GM21825 (cell line): ENCODE results near the gene SPIRE1.
"Not testable (repeated sequence)": the region's sequence is repeated elsewhere in the genome, so short reads cannot be mapped to it uniquely, and the experiment has no call there.

Source experiments
- ATAC-seq: cut with Tn5 transposase; IDR thresholded peaks from one replicate; pipeline ENCODE4 v1.9.1; 2021; ENCODE audit warnings: mild to moderate bottlenecking, moderate library complexity; ENCODE audit not compliant: unreplicated experiment

SPIRE1 gene

GRCh38 chr18:12556946-12557806, 100.7 kb downstream of the SPIRE1 start:
- ATAC-seq: no peak

- ATAC-seq: no peak
These were observed 103.0 kb downstream of the SPIRE1 start for GRCh38 chr18:12554796-12555388.

GRCh38 chr18:12552879-12553242, 105.0 kb downstream of the SPIRE1 start:
- no peak for ATAC-seq

GRCh38 chr18:12551943-12552878, 105.7 kb downstream of the SPIRE1 start:
- ATAC-seq: not testable (repeated sequence)

- not testable (repeated sequence) for ATAC-seq
These were observed 106.4 kb downstream of the SPIRE1 start for GRCh38 chr18:12551466-12551865.

- ATAC-seq: no peak
These were observed 114.2 kb downstream of the SPIRE1 start for GRCh38 chr18:12543697-12544096.

GRCh38 chr18:12540751-12541150, 117.2 kb downstream of the SPIRE1 start:
- ATAC-seq: no peak

GRCh38 chr18:12539158-12539557, 118.7 kb downstream of the SPIRE1 start:
- ATAC-seq: not testable (repeated sequence)

- no peak for ATAC-seq
These were observed 123.1 kb downstream of the SPIRE1 start for GRCh38 chr18:12534820-12535219.

GRCh38 chr18:12532661-12533060, 125.2 kb downstream of the SPIRE1 start:
- ATAC-seq: no peak

- ATAC-seq: no peak
These were observed 126.2 kb downstream of the SPIRE1 start for GRCh38 chr18:12531749-12532148.

GRCh38 chr18:12520442-12520992, 137.4 kb downstream of the SPIRE1 start:
- no peak for ATAC-seq

- ATAC-seq: no peak
These were observed 138.9 kb downstream of the SPIRE1 start for GRCh38 chr18:12518832-12519531.

- ATAC-seq: no peak
These were observed 139.6 kb downstream of the SPIRE1 start for GRCh38 chr18:12518326-12518725.

GRCh38 chr18:12517142-12517825, 140.6 kb downstream of the SPIRE1 start:
- ATAC-seq: no peak

GRCh38 chr18:12516049-12516630, 141.8 kb downstream of the SPIRE1 start:
- ATAC-seq: no peak

GRCh38 chr18:12515550-12515949, 142.4 kb downstream of the SPIRE1 start:
- no peak for ATAC-seq

GRCh38 chr18:12507007-12507406, 150.9 kb downstream of the SPIRE1 start:
- no peak for ATAC-seq

GRCh38 chr18:12500986-12501385, 156.9 kb downstream of the SPIRE1 start:
- no peak for ATAC-seq
